Measurements from ENCODE around the gene CR1.
"Not testable (repeated sequence)": the region's sequence is repeated elsewhere in the genome, so short reads cannot be mapped to it uniquely, and the experiment has no call there.

CR1 gene

DNA sequence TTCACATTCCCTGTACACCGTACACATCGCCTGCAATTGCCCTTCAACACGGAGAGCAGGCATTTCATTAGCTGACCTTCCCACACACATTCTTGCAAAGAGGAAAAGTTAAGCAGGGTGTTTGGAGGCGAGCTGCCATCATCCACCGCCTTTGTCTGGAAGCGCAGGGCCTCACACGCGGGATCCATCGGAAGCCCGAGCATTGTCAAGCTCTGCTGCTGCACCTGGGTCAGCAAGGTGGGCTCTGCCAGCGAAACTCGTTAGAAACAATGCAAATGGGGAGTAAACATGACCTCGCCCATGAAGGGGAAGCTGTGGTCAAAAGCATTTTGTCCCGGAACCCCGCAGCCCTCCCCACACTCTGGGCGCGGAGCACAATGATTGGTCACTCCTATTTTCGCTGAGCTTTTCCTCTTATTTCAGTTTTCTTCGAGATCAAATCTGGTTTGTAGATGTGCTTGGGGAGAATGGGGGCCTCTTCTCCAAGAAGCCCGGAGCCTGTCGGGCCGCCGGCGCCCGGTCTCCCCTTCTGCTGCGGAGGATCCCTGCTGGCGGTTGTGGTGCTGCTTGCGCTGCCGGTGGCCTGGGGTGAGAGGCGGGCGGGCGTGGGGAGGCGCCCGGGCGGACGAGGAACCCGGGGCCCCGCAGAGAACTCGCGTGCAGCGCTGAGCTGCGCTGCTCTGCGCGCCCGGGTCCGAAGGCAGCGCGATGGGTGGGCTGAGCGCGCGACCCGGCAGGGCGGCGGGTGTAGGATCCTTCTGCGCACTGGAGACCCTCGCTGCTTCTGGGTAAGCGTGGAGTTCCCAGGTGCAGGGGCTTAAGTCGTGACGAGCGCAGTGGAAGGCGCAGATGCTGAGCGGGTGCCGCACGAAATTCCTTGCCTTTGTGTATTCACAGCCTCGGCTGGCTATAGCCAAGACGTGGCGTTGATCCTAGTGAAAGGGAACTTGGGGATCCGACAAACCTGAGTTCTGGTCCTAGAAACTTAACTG is at the start of gene CR1:
Gene CR1, plus strand, starts transcription at position 357 of the 992 bp plus-strand sequence. Its CDS starts 111 bp downstream, at position 468.
- DNase-seq, result peak; percentile 25

DNA sequence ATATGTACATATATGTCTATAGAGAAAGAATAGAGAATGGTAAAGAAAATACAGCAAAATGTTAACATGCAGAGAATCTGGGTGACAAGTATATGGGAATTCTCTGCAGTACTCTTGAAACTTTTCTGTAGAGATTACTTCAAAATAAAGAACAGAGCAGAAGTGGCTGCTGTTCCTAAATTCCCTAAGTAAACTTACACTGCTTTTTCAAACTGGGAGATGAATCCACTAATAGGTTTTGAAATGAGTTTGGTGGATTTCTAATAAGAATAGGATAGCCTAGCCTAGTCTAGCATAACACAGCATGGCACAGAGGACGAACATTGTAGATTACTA is 42.3 kb upstream of the CR1 start:
- no peak for DNase-seq

DNA sequence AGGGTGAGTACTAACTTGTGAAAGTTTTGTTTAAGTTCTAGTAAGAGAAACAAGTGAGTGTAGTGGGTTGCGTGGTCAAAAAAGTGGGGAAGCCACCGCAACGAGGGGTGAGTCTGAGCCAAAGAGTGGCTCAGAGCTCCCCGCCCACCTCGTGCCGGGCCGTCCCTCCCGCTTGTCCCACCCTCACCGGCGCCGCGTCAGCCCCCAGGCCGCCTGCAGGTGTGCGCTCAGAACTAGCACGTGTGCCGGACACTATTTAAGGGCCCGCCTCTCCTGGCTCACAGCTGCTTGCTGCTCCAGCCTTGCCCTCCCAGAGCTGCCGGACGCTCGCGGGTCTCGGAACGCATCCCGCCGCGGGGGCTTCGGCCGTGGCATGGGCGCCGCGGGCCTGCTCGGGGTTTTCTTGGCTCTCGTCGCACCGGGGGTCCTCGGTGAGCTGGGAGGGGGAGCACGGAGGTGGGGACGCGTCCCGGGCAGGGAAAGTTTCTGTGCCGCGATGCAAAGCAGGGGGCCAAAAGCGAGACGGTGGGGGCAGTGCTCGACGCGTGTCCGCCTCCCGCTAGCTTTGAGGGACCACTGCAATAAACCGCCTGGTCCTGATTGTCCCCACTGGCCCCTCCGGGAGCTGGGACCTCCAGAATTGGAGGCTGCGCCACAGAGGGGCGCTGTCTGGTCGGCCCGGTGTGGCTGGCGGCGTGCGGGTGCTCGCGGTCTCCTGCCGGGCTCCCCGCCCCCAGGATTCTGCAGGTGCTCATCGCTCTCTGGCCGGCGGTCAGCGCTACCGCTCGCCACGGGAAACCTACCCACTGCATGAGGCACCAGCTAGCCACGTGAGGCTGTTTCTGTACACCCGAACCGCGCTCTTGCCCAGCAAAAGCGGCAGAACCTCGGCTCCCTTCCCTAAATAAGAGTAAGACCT is 41.7 kb upstream of the CR1 start, which contains the start of gene CR2:
Gene CR2, plus strand, starts transcription at position 283 of the 919 bp plus-strand sequence. Its CDS starts 91 bp downstream, at position 374.
- peak; percentile 36 for DNase-seq

DNA sequence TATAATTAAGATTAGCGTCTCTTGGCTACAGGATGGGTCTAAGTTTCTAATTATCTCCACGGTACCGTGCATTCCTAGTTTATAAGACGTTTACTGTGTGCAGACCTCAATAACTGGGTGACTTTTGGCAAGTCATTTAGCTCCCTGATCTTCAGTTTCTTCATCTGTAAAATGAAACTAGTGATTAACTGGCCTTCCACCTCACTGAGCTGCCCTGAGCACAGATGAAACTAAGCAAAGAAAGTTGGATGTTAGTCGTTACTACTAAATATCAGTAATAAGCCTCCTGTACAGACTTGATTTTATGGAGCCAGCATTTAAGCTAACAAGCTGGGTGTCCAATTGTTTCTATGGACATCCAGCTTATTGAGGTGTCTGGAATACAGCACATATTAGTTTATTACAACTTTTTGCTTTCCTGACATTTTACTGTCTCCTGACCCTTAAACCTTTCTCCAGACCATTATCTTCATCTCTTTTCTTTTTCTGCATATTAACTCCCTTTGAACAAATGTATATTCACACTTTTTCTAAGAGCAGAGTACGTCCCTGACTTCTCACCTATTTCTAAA is 40.7 kb upstream of the CR1 start:
- no peak for DNase-seq

DNA sequence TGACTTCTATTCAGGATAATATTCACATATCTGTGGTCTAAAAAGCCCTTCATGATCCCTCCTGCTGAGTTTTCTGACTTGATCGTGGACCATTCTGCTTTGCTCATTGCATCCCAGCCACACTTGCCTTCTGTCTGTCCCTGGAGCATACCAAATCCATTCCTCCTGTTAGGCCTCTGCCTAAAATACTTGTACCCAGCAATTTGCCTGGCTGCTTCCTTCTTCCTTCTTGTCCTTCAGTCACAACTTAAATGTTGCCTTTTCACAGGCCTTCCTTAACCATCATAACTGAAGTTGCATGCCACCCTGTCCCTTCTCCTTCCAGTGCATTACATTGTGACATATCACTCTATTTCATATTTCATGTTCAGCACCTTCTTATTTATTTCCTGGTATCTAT is 37.5 kb upstream of the CR1 start:
- no peak for DNase-seq

DNA sequence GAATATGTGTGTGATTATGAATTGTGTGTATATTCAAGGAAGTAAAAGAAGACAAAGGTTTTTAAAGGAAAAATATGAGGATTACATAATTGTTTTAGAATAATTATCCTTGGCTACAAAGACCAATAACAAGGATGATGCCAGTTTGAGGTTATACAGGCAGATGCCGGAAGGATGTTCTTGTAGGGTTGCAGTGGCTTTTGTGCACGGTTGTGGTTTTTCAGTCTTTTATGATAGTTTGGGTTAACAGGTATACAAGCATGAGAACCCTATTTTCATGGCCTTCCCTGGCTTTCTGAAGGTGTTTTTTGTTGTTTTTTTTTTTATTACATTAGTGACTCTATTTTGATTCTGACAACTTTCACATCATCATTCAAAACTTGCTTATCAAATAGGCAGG is 36.9 kb upstream of the CR1 start:
- DNase-seq, result no peak

DNA sequence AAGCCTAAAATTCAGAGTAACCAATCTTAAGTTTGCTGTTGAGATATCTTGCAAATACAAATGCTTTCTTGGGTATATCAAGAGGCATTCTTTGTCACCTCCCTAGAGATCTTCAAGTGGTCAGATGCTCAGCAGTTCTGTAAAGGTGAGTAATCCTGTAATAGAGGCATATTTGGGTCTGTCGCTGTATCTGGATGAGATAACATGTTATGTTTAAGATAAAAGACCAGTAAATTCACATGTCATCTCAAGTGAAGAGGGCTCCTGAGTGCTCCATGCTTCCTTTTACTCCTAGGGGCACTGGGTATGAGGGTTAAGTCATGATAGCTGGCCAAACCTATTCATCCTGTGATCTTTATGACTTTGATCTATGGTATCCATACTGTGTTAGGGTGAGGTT is 34.3 kb upstream of the CR1 start:
- no peak for DNase-seq

DNA sequence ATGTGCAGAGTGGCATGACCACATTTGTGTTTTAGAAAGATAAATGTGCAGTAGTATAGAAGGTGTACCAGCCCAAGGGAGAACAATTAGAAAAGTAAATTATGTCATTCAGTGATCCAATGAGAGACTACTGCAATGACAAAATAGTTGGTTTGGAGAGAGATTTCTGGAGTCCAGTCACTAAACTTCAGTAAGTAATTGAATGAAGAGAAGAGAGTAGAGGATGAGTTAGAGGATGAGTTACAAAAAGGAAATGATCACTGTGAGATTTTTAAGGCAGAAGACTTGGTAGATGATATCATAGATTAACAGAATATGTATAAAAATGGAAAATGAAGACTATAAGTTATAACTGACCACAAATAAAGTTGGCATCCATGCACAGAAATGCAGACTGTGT is 33.4 kb upstream of the CR1 start:
- no peak for DNase-seq

DNA sequence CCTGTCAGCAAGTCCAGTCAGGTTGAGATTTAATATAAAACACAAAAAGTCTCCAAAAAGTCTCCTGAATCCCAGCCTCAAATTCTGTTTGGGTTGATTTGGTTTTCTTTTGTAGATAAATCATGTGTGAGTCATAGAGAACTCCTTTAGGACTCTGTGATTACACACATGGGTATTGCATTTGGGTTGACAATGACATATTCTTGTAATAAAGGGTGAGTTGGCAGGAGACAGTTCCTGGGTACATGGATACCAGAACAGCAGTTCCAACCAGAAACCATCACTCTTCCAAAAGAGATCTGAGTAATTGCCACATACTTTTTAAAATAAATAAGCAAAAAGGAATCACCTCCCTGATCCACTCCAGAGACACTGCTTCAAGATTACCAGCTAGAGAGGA is 32.9 kb upstream of the CR1 start:
- no peak for DNase-seq

DNA sequence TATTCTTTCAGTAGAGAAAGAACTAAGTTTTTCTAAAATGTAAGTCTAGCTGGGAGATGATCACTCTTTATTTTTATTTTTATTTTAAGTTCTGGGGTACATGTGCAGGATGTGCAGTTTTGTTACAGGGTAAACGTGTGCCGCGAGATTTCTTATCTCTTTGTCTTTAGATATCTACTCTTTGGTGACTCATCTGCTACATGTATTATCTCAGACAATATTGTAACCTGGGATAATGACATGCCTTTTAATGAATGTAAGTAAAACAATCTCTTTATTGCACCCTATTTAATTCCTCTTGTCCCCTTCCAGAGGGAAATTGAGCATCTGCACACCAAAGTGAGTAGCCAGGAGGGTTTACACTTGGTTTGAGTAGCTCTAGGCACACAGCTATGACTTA is 32.4 kb upstream of the CR1 start:
- DNase-seq, result no peak

DNA sequence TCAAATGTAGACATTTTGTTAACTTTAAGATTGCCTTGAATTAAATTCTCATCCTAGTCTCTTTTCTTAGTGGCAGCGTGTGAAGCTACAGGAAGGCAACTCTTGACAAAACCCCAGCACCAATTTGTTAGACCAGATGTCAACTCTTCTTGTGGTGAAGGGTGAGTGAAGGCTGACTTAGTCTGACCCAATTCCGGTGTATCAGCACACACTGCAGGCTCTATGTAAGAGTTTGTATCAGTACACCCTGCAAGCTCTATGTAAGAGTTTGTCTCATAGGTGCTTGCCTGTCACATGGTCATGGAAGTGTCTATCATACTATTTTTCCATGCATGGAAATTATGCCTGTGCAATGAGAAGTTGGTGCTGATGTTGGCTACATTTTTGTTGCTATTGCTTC is 25.0 kb upstream of the CR1 start:
- DNase-seq, result no peak

DNA sequence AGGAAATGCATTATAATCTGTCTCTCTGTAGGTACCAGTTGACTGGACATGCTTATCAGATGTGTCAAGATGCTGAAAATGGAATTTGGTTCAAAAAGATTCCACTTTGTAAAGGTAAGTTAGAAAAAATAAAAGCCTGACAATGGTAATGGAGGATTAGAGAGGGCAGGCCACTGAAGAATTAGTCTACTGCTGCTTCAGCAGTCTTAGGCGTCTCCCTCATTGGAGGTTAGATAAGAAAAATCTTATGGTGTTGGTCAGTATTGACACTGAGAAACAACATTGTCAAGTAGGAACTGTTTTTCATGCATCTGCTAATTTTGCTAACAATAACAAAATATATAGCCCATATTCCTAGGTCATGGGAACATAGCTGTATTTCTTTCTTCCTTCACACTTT is 21.7 kb upstream of the CR1 start:
- DNase-seq, result no peak

DNA sequence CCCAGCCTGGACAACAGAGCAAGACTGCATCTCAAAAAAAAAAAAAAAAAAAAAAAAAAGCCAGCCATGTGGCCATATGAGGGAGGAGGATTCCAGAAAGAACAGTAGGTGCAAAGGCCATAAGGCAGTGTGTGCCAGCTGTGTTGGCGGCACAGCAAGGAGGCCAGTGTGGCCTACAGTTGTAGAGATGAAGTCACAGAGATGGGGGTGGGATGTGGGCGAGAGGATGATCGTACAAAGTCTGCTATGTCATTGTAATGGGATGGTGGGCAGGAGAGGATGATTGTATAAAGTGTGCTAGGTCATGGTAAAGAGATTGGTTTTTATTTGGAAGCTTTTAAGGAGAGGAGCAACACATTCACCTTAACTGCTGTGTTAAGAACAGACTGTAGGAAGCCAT is 9.8 kb upstream of the CR1 start:
- no peak for DNase-seq

DNA sequence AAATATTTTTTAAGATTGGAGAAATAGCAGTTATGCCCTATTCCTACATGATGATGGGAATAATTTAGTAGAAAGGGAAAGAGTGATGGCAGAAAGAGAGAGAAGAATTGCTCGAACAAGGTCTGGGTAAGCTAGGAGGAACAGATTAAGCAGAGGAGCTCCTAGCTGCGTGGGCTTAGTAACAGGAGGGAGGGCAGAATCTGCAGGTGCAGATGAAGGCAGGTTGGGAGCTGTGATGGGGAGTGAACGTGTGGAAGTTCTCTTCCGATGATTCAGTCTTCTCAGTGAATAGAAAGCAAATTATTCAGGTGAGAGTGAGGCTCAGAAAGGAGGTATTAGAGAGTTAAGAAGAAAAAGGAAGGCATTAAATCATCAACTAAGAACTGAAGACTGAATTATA is 8.3 kb upstream of the CR1 start:
- no peak for DNase-seq

DNA sequence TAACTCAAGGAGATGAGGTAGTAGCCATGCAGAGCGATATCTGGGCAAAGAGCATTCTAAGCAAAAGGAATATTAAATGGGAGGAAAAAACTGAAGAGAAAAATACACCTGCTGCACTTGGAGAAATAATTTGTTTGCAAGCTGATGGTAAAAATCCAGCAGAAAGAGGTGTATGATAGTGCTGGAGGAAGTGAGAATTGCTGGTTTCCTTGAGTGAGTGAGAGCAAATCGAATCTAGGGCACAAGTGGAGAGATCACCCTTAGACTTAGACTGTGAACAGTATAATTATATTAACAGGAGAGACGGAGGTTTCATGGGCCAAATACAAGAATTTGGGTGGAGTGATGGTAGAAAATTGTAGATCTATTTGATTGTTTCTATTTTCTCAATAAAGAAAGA is 2.7 kb upstream of the CR1 start:
- DNase-seq, result no peak

DNA sequence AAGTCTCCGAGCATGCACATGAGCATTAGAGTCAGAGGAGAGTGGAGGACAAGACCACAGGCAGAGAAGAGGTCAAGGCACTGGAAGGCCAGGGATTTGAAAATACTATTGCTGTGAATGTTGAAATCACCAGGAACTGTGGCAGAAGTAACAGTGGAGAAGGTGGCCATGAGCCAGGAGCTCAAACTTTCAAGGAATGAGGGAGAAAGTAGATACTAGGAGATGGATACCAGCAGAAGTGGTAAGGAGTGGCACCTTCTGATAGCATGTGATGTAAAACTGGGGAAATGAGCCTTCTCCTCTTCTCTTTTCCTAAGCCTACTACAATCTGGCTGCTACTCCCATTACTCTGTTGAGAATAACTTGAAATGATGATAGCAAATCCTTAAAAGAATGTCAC is 1.8 kb upstream of the CR1 start:
- no peak for DNase-seq

DNA sequence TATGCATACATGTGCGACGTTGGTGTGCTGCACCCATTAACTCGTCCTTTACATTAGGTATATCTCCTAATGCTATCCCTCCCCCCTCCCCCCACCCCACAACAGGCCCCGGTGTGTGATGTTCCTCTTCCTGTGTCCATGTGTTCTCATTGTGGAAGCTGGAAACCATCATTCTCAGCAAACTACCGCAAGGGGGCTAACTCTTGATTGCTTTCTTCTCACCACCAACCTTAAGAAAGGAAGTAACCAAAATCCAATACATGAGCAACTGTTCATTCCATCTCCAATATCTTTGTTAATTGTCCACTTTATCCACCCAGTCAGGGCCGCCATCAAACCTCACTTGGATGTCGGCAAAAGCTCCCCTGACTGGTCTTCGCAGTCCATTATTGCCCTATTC is 676 bp upstream of the CR1 start:
- not testable (repeated sequence) for DNase-seq

DNA sequence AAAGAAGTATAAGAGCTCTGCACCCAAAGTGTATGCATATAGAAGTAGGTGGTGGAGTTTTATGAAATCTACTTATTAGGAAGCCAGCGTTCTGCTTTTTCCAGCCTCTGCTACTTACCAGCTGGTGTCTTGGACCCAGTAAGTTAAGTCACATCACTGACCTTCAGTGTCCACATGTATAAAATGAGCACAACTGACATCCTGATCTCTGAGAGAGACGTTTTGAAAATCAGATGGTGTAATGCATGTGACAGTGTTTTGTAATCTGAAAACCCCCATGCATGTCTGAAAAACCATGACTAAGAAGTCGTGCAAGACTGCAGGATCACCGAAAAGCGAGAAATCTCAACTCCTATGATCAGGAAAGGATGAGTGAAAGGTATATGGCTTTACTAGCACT is 2.0 kb downstream of the CR1 start:
- no peak for DNase-seq

DNA sequence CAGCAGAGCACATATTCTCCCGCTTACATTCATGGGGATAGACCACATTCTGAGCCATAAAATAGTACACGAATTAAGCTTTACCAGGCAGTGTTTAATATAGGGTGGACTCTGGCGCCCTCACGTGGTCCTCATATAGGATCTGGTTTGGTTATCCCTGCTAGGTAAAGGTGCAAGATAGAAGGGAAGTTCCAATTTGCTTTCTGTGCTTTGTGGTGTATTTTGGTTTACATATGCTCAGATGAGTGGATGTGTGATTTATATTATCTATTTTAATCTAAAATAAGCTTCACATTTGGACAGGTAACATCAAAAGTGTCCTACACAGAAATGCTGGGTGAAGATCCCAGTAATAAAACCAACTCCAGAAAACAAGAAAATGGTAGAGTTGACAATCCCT is 3.6 kb downstream of the CR1 start:
- peak; percentile 72 for DNase-seq

DNA sequence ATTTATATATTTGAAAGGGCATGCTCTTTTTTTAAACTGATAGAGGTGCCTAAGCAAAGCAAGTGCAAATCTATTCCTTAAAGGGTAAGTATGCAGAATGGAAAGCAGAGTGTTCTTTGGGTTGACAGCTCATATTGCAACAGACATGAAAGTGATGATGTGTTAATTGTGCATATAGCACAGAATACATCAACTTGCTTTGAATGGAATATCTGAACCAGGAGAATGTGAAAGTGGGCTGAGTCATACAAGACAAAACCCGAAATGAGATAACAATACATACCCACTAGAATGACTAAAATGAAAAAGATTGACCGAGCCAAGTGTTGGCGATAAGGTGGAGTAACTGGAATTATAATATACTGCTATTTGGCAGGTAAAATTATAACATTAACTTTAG is 4.3 kb downstream of the CR1 start:
- no peak for DNase-seq

DNA sequence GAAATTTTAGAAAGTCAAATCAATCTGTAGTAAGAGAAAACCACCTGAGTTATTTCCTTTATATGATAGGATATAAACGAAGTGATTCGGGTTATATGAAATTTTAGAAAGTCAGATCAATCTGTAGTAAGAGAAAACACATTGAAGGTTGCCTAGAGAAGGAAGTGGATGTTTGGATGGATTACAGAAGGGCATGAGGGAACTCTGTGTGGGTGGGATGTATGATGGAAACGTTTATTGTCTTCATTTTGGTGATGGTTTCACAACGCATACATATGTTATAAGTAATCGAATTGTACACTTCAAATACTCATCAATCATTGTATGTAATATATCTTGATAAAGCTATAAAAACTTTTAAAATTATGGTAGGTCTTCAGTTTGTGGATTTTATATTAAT is 5.1 kb downstream of the CR1 start:
- no peak for DNase-seq

DNA sequence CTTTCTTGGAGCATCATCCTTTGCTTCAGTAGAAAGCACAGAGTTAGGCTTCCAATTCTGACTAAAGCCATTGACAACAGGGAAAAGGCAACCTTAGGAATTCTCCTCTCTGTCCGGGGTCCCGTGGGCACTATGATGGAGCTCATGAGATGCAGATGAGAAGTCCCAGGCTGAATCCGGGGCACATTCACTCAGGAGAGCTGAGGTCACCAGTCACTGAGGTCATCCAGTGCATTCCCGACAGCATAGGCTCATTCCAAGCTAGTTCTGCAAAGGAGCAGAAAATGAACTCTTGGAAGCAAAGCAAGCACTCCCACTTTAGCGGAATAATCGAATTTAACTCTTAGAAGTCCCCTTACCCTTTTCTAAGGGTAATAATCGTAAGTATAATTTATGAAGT is 6.8 kb downstream of the CR1 start:
- DNase-seq, result no peak

DNA sequence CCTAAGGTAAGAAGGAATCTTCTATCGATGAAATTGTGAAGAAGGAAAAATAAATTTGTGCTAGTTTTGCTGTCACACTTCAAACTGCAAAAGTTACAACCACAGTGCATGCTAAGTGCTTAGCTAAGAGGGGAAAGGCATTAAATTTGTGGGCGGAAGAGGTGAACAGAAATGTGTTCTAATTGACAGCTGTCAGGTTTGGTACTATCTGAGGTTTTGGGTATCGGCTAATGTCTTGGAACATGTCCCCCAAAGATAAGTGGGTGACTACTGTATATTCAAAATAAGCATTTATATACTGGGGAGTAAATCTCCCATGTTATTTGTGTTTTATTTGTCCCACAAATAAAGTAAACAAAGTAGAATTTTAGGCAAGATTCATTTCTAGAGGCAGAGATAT is 8.0 kb downstream of the CR1 start:
- DNase-seq, result no peak

DNA sequence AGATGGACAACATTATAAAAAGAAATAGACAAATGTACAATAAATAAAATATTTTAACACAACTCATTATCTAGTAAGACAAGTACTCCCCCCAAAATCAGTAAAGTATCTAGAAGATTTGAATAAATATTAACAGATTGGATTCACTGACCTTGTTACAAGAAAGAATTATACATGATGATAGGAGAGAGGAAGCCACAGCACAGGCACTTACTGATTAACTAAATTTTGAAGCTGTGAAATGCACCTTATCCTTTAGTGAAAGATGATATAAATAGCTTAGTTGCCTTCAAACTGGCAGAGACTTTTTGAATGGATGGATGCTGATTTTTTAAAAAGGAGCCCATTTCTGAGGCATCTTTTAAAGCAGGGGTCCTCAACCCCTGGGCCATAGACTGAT is 8.5 kb downstream of the CR1 start:
- no peak for DNase-seq
